ENCODE data around the gene NFATC1. TPM values are rescaled to one million over a fixed set of nuclear protein-coding genes. Genes with fewer than 3 reads are reported as not detected.

Gene NFATC1
- total RNA-seq, 1 donor from 2014 or later, result 64.1 TPM

- no peak overlapping the region for H3K4me3 ChIP-seq
- H3K4me1 ChIP-seq, result peaks cover 0 to 9% of the 10 kb centered on the region in 2 donors
- no peak for DNase-seq (ENCODE audit: low spot score in 2 of 2)
- intact Hi-C loops (cut with DNase I), result no loop called here
- H3K27me3 ChIP-seq, result no peaks in the 10 kb centered on the region
- no peak overlapping the region for H3K27ac ChIP-seq
- TF ChIP-seq, protein P1, sequence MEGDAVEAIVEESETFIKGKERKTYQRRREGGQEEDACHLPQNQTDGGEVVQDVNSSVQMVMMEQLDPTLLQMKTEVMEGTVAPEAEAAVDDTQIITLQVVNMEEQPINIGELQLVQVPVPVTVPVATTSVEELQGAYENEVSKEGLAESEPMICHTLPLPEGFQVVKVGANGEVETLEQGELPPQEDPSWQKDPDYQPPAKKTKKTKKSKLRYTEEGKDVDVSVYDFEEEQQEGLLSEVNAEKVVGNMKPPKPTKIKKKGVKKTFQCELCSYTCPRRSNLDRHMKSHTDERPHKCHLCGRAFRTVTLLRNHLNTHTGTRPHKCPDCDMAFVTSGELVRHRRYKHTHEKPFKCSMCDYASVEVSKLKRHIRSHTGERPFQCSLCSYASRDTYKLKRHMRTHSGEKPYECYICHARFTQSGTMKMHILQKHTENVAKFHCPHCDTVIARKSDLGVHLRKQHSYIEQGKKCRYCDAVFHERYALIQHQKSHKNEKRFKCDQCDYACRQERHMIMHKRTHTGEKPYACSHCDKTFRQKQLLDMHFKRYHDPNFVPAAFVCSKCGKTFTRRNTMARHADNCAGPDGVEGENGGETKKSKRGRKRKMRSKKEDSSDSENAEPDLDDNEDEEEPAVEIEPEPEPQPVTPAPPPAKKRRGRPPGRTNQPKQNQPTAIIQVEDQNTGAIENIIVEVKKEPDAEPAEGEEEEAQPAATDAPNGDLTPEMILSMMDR (IDR thresholded peaks at IDR 0.05), result no peak
- no peaks in the 10 kb centered on the region for H3K9me3 ChIP-seq
- peaks cover 51 to 69% of the 10 kb centered on the region in 2 donors for H3K36me3 ChIP-seq
Observed at GRCh38 chr18:79453816-79454735, 58.3 kb downstream of the NFATC1 start.

DNA sequence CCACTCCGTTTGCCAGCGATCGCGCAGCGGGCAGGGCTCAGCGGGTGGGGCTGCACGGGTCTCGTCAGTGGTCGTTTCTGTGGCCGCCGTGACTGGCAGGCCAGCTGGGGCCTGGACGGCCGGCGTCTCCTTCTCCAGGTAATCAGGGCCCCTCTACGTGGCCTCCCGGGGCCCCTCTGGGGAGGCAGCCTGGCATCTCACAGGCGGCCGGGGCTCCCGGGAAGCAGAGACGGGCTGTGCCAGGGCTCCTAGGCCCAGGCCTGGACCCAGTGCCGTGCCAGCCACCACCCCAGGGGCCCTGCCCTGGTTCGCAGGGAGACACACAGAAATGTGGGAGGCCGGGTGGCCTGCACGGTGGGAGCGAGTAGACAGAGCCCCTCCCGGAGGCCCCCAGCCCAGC, 59.5 kb downstream of the NFATC1 start:
- Histone ChIP-seq H3K9me3 (no peaks in the 10 kb centered on the region), H3K27me3 (no peaks in the 10 kb centered on the region), H3K4me1 (peaks cover 0 to 12% of the 10 kb centered on the region in 2 donors), H3K27ac (no peak overlapping the region), H3K4me3 (no peak overlapping the region), H3K36me3 (peaks cover 52 to 60% of the 10 kb centered on the region in 2 donors)
- DNase-seq (ENCODE audit: low spot score in 2 of 2), result no peak
- intact Hi-C loops (cut with DNase I), result loop anchor here (5.0 kb wide), 1 partner anchor 53 kb away; no protein-coding TSS in a partner anchor
- TF ChIP-seq, protein P1 (IDR thresholded peaks at IDR 0.05), result no peak

DNA sequence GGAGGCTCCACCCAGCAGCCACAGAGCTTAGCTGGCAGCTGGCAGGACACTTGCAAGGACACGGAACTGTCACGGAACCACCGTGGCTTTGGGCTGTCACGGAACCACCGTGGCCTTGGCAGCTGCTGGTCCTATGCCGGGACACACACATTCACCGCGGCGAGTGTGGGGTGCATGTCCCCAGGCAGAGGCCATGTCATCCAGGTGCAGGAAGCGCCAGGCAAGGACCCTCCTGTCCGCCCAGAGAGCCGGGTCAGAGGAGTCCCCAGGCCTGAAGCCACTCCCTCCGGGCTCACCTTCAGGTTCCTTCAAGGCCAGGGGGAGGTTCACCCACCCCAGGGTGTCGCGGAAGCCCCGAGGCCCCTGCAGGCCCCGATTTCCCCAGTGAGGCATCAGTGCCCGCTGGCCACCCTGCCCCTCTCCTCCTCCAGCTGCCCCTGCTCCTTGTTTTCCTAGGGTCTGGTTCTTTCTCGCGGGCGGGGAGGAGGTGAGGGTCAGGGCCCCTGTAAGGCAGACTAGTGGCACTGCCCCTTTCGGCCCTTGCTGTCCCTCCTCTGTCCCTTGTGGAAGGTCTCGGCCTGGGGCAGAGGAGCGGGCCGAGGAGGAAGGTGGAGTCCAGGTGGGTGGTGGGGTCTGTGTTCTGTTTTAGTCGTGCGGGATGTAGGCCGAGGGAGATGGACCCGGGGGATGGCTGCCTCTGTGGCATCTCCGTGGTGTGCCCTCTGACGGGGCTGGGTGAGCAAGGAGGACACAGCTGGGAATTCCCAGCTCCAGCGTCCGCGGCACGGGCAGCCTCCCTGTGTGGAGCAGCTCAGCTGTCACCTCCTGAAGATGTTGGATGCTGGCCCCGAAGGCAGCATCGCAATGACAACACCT, 60.6 kb downstream of the NFATC1 start:
- peaks cover 0 to 14% of the 10 kb centered on the region in 2 donors for H3K4me1 ChIP-seq
- peaks cover 48 to 60% of the 10 kb centered on the region in 2 donors for H3K36me3 ChIP-seq
- TF ChIP-seq, protein P1 (IDR thresholded peaks at IDR 0.05), result no peak
- H3K4me3 ChIP-seq, result no peak overlapping the region
- intact Hi-C loops (cut with DNase I), result loop anchor here (5.0 kb wide), 1 partner anchor 54 kb away; no protein-coding TSS in a partner anchor
- no peaks in the 10 kb centered on the region for H3K9me3 ChIP-seq
- H3K27me3 ChIP-seq, result no peaks in the 10 kb centered on the region
- no peak for DNase-seq (ENCODE audit: low spot score in 2 of 2)
- no peak overlapping the region for H3K27ac ChIP-seq

DNA sequence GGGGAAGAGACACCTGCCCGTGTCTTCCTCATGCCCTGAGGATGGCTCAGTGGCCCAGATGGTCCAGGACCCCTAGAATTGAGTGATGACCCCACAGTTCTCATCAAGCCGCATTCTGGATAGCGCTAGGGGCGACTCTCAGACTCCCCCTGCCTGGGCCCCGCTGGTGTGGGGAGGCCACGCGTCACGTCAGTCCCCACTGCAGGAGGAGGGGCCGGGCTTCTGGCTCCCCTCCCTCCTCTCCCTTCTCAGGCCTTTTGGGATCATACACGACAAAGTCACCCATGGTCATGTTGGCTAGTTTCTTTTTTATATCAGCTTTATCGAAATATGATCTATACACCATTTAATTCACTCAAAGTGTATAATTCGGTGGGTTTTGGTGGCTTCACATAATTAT, 61.5 kb downstream of the NFATC1 start:
- H3K4me3 ChIP-seq, result no peak overlapping the region
- intact Hi-C loops (cut with DNase I), result loop anchor here (5.0 kb wide), 1 partner anchor 55 kb away; no protein-coding TSS in a partner anchor
- no peak for DNase-seq (ENCODE audit: low spot score in 2 of 2)
- TF ChIP-seq, protein P1 (IDR thresholded peaks at IDR 0.05), result no peak
- H3K27me3 ChIP-seq, result no peaks in the 10 kb centered on the region
- no peak overlapping the region for H3K27ac ChIP-seq
- H3K4me1 ChIP-seq, result peaks cover 0 to 14% of the 10 kb centered on the region in 2 donors
- H3K9me3 ChIP-seq, result no peaks in the 10 kb centered on the region
- peaks cover 47 to 60% of the 10 kb centered on the region in 2 donors for H3K36me3 ChIP-seq

DNA sequence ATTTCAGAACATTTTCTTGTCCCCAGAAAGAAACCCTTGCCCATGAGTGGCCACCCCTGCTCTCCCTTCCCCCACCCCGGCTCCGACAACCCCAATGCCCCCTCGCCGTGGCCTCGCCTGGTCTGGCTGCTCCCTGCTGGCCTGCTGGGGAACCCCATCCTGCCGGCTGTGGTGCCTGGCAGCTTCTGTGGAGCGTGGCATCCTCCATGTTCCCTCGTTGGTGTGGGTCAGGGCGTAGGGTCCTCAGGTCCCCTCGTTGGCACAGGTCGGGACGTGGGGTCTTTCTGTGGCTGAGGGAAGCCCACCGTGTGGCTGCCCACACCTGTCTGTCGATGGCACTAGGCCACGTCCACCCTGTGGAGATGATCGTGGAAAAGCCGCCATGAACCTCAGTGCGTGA, 61.9 kb downstream of the NFATC1 start:
- TF ChIP-seq, protein P1 (IDR thresholded peaks at IDR 0.05), result no peak

More for the DNA sequence above, 61.9 kb downstream of the NFATC1 start:
- intact Hi-C loops (cut with DNase I), result loop anchor here (2.0 to 5.0 kb wide), 2 partner anchors 55 to 77 kb away; no protein-coding TSS in a partner anchor
- Histone ChIP-seq H3K4me3 (no peak overlapping the region), H3K9me3 (no peaks in the 10 kb centered on the region), H3K27me3 (no peaks in the 10 kb centered on the region), H3K4me1 (peaks cover 0 to 14% of the 10 kb centered on the region in 2 donors), H3K27ac (peak overlapping the region in 1 of 2 donors; percentile 61), H3K36me3 (peaks cover 43 to 60% of the 10 kb centered on the region in 2 donors)
- no peak for DNase-seq (ENCODE audit: low spot score in 2 of 2)

Data from ascending aorta (tissue), 2 donors.